ENCODE data around the gene LAS1L.
"Not testable (repeated sequence)": the region's sequence is repeated elsewhere in the genome, so short reads cannot be mapped to it uniquely, and the experiment has no call there.

The LAS1L gene

DNA sequence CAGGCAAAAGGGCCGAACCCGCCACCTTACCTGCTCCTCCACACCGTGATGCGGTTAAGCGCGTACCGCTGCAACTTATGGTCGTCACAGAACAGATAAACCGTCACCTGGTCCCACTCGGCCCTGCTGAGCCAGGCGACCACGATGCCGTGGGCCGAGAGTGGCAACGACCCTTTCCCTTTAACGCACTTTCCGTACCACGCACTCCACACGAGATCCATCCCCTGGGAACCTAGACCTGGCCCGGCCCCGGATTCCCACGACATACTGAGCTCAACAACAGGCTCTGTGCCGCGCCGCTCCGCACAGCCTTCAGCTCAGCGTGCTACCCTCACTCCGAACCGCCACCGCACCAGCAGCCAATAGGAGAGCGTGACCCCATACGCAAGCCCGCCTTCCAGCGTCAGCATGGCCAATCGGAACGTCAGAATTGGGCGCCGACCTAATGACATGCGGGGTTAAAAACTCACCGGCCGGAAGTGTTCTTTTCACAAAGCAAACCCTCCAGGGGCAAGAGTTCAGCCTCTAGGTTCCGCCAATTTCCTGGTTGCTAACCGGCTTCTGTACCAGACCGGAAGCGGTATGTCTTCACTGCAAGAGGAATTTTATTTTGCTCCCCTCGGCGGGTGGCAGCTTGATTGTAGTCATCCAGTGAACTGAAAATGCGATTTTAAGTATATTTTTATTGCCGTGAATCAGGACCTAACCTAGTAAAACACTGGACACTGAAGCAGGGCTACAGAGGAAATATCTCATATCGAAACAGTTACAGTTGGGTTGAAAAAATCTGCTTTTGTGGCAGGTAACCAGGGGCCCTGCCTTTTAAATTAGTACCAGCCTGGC is at the start of gene LAS1L:
TSS of gene LAS1L (minus strand) at position 338 of the 843 bp plus-strand sequence. CDS start at position 266, 72 bp downstream.
- DNase-seq = peak; percentile 87 to 92

DNA sequence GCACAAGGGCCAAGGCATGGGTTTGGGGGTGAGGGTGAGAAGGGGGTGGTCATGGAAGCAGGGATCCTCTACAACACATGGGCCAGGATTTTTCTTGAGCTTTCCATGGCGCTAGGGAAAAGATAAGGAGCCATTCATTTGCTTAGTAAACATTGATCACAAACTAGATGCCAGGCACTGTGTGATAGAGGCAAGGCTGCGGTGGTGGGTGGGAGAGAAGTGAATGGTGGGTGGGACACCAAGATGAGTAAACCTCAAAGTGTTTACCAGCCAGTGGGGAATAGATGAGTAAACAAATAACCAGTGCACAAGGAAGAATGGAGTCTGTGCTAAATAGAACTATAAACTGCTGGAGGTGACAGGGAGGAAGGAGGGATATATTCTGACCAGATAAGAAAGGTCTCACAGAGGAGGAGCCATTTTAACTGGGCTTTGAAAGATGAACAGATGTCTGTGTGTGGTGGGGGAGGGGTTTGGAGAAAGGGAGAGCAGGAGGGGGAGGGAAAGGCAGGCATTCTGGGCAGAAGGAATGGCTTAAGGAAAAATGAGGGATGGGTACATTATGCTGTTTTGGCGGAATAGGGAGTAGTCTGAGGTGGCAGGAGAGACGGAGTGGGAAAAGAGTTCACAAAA is 48.0 kb upstream of the LAS1L start:
- DNase-seq = no peak

DNA sequence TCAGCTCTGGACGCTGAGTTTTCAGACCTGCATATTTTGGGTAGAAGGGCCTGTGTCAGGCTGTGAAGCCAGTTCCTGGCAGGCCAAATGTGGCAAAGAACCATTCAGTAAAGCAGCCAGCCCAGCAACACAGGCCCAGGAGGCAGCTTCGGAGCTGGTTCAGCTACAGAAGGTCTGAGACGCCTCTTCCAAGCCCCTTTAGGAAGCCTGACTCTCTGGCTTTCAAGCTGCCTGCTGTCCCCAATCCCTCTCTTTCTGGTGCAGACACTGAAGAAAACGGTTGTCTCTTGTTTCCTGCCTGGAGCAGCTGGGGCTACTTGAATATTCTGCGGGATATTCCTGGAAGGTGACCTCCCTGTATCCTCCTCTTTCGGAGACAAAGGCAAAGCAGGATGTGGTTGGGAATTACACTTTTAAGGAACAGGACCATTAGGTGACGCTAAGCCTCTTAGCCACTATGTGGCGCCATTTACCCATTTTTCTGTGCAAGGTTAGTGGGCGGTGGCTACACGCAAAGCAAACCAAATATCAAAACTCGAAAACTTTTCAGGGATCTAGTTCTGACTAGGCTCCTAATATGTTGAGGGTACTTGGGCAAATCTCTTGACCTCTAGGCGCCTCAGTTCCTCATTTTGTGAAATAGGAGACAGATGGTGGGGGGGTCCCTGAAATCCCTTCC is 47.2 kb upstream of the LAS1L start:
- DNase-seq = peak; percentile 61

DNA sequence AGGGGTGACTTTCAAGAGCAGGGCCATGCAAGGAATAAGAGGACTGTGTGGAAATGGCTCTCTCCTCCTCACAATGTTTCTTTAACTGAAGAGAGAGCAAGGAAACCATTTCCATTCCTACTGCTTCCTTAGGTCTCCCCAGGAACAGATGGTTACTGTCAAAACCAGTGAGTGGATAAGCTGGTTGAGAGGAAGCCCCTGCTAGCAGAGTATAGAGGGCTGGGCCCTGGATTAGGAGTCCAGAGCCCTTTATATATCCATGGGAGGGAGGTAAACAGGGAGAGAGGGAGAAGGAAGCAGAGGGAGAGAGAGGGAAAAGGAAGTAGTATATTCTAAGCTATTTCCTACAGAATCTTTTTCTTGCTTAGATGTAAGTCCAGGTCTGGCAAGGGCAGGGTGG is 43.8 kb upstream of the LAS1L start:
- no peak for DNase-seq

DNA sequence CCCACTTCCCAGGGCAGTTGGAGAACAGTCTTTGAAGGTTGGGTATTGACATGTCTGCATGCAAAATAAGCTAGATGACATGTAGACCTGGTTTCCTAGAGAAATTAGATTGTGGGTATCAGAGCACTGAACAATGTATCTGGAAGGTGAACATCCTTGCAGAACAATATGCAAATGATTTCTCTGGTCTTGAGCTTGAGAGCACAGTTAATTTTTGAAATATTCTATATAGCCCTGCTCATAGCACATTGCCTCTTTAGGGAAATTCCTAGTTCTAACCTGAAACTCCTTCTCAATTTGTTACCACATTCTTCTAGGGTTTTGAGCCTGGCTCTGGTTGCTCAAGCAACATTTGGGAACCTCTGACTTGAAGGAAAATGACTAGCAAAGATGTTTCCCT is 41.6 kb upstream of the LAS1L start:
- no peak for DNase-seq

DNA sequence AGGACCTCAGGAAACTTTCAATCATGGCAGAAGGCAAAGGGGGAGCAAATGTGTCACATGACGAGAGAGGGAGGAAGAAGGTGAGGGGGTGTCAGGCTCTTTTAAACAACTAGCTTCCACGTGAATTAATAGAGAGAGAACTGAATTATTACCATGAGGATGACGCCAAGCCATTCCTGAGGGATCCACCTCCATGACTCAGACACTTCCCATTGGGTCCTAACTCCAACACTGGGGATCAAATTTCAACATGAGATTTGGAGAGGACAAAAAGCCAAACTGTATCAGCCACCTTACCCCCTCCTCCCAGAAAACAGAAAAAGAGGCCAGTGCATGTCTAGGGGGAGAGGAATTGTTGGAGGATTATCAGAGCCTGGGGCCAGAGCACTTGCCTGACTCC is 40.4 kb upstream of the LAS1L start:
- DNase-seq = no peak

DNA sequence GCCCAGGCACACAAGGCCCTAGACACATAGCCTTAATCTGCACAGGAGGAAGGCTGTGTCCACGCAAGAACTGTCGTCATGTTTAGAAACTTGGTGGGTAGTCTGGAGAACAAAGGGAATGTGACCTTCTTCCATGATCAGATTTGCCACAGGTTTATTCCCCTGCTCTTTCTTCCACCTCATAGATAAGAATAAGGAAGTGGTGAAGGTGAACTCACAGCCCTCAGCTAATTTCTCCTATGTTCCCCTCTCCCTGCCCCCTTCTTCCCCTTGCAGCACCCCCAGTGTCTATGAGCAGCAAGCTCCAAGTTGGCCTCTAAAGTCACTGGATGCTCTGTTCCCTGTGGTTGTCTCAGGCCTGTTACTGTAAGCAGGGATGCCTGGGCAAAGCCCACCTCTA is 39.8 kb upstream of the LAS1L start:
- DNase-seq = no peak

DNA sequence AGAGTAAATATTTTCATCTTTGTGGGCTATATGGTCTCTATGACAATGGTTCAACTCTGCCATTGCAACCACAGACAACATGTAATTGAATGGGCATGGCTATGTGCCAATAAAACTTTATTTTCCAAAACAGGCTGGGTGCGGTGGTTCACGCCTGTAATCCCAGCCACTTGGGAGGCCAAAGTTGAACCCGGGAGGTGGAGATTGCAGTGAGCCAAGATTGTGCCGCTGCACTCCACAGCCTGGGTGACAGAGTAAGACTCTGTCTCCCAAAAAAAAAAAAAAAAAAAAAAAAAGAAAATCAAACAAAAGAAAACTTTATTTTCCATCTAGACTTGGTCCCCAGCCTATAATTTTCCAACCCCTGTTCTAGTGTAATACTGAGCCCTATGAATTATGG is 38.4 kb upstream of the LAS1L start:
- no peak for DNase-seq

DNA sequence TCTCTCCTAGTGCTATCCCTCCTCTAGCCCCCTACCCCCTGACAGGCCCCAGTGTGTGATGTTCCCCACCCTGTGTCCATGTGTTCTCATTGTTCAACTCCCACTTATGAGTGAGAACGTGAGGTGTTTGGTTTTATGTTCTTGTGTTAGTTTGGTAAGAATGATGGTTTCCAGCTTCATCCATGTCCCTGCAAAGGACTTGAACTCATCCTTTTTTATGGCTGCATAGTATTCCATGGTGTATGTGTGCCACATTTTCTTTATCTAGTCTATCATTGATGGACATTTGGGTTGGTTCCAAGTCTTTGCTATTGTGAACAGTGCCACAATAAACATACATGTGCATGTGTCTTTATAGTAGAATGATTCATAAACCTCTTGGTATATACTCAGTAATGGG is 28.3 kb upstream of the LAS1L start:
- DNase-seq = not testable (repeated sequence)

DNA sequence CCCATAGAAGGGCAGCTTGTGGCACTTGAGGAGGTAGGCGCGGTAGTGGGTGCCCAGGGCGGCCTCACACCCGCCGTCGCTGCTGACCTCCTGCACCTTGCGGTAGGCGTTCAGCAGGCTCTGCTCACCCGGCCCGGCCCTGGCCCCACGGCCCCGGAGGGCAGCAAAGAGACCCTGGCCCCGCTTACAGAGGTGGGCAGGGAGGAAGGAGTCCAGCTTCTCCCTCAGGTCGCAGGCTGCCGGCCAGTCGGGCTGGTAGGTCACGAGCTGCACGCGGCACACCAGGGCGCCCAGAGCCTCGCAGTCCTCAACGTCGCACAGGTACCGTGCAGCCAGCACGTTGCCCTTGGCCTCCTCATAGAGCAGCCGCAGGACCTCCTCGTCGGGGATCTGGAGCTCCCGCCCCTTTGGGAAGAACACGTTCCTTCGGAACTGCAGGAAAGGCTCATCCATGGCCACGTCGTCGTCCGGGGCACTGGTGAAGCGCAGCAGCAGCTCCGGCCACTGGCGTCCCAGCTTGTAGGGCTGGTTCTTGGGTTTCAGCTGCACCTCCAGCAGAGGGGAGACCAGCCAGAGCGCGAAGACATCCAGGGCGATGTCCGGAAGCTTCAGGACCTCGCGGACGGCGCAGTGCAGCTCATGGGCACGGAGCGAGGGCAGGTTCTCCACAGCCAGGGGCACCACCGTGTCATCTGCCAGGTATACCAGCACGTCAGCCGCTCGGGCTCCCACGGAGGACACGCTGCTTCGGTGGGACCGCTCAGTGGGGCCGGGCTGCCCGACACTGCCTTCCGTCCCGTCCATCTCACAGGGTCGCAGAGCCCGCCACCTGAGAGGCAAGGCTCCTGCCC is 17.1 kb upstream of the LAS1L start:
- no peak for DNase-seq

DNA sequence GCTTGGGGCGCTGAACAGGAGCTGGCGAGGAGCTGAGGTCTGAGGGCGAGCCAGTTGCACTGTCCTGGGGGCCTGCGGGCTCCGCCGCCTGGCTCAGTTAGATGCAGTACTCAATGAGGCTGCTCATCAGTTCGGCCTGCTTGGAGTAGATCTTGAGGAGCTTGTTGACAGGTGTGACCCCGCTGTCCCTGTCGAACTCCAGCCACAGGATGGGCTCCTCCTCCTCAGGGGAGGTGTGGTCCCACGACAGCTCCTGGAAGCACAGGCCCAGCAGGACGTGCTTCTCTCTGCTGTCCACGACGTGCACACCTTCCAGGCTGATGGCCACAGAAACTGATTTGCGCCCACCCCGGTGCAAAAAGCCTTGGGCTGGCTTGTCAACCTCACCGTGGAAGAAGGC is 16.5 kb upstream of the LAS1L start:
- DNase-seq = no peak

DNA sequence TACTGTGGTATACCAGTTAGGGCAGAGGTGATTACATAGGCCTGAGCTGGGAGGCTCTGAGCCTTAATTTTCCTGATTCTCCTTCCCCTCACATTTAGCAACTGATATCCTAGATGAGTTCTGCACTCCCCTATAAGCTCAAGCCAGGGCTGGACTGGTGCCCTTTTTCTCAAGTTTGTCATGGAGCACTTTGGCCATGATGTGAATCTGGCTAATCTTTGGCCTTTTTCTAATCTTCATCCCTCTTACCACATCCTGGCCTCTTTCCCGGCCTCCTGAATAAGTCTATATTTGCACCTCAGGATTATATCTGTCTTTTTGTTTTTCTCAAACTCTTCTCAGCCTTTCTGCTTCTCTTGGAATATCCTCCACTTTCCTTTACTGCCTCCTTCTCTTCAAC is 10.9 kb upstream of the LAS1L start:
- no peak for DNase-seq

DNA sequence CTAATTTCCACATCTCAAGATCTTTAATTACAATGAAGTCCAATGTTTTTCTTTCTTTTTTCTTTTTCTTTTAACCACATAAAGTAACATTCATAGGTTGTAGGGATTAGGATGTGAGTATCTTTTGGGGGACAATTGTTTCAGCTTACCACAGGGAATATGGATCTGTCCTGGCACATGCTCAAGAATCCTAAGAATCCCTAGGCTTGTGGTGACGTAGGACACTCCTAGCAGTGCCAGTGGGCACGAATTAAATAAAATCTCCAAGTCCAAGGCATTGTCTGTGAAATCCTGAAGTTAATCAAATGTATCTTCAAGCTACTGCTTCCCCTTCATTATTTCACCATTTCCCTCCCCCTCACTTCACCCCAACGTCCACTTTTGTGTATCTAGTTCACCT is 2.6 kb upstream of the LAS1L start:
- DNase-seq = no peak

DNA sequence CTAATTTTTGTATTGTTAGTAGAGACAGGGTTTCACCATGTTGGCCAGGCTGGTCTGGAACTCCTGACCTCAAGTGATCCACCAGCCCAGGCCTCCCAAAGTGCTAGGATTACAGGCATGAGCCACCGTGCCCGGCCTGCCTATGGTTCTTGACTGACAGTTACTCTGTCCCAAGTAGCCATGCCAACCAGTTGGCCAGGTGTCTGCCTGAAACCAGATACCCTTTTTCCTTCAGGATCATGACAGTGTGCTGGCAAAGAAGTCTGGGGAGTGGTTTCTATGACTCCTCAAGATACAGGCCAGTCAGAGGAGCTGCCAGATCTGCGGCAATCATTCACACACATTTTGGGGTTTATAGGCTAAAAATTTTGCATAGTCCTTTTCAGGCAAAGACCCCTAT is 1.7 kb upstream of the LAS1L start:
- DNase-seq = no peak

DNA sequence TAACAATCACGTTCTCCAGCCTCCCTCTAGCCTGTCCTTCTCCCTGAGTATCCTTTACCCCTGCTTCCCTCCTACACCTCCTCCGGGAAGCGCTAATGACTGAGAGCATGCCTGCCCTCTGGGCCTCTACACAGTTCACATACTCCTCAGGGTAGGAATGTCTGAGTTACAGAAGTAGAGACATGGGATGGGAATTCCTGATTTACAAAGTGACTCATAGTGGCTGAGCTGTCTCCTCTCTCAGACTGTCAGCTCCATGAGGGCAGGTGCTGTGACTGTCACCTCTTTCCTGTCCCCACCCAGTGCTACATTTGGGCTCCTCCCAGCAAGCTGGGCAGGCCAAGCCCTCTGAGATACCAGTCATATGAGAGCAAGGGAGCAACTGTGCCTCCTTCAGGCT is 2.6 kb downstream of the LAS1L start:
- no peak for DNase-seq

DNA sequence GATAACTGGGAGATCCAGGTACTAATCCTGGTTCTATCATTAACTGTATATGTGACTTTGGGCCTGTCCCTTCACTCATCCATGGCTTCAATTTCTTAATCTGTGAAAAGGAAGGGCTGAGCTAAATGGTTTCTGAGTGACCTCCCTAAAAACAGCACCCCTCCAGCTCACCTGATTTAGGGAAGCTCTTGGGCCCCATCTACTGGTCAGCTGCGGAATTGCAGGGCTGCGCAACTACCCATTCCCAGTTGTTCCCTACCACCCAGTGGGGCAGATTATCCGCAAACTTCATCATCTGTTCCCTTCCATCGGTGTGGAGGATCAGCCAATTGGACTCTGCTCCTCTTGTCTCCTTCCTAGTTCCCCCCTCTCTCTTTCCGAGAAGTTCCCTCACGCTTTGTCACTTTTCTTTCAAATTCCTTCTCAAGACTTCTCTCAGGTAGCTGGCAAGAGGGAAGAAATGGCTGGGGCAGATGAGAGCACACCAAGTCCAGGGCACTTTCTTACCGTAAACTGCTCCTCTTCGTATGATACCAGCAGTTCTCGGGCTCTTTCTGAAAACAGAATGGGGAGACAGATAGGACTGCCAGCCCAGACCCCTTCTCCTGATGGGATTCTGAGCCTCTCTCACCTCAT is 5.8 kb downstream of the LAS1L start:
- peak; percentile 30 to 37 for DNase-seq

DNA sequence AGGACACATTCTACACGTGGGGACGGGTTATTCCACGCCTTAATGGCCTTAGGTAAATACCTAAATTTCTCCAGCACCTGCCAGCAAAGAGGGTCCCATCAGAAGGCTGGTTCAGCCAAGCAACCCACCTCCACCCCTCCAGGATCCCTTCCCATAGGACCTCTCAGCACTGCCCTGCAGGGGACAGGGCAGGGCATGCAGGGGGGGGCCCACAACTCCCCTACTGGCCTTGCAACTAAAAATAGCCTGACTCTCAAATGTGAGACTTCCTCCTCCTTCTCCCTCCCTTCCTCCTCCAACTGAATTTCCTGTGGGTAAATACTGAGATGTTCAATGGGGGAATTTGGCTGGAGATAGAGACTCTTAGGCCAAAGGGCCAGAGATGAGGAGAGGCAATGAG is 6.3 kb downstream of the LAS1L start:
- DNase-seq = peak; percentile 30 to 37

DNA sequence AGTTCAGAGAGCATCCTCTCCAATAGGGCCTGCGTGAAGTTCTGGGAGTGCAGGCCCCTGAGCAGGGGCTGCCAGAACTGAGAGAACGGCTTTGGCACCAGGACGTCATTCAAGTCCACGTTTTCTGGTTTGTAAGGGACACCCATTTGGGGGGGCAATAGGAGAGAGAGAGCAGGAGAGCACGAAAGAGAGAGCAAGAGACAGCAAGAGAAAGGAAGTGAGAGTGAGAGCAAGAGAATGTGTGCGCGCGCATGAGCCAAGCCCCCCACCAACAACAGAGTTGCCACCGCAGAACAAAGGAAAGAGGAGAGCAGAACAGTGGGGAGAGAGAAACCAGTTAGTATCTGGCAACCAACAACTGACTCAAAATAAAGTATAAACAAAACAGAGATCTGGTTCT is 10.4 kb downstream of the LAS1L start:
- DNase-seq = no peak

DNA sequence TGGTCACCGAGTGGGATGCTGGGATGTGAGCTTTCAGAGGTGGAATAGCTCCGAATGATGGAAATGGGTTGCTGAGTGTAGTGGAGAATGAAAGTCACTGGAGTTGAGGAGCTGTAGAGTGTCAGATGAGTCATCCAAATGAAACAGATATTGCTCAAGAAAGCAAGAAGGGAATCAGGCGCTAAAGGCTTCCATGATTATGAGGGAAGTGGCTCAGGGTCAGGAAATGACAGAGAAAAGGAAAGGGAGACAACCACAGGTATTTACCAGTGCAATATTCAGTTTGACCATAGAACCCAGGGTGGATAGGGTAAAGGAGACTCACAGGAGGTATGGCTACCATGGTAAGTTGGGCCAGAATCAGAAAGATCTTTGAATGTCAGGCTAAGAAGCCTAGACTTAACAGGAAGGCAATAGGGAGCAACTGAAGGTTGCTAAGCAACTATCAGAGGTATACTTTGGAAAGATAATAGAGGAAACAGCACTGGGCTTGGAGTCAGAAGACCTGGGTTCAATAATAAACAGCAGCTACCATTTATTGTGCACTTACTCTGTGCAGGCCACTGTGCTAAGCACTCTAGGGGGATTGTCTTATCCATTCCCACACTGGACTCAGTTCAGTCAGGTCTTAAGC is 11.7 kb downstream of the LAS1L start:
- DNase-seq = peak; percentile 41 to 48

DNA sequence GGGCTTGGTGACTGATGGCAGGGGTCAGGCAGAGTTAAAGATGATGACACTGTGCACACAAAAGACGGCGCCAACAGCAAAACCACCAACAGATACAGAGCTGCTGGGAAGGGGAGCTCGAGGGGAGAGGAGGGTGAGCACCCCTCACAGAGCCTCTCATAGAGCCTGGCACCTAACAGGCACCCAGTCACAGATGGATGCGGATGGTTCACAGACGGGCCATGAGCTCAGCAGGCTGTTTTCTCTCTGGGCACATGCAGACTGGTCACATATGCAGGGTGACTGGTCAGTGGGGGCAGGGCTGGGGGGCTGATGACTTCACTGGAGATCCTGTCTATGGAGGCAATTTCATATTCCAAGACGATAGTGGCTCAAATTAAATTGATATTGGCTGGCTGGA is 15.1 kb downstream of the LAS1L start:
- not testable (repeated sequence) for DNase-seq

DNA sequence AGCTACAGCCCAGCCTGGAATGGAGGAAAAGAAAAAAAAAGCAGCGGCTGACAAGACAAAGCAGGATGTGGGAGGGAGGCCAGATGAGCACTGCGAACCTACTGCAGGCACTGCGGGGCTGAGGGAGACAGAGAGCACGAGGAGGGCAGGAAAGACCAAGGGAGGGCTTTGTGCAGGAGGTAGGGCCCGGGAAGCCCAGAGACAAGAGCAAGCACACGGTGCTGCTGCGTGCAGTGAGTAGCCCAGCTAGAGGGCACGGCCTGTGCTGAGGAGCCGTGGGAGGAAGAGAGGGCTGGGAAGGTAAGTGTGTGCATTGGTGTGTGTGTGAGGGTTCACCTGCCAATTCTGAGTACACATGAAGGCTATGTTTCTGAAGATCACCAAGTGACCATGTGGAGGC is 15.6 kb downstream of the LAS1L start:
- not testable (repeated sequence) for DNase-seq

DNA sequence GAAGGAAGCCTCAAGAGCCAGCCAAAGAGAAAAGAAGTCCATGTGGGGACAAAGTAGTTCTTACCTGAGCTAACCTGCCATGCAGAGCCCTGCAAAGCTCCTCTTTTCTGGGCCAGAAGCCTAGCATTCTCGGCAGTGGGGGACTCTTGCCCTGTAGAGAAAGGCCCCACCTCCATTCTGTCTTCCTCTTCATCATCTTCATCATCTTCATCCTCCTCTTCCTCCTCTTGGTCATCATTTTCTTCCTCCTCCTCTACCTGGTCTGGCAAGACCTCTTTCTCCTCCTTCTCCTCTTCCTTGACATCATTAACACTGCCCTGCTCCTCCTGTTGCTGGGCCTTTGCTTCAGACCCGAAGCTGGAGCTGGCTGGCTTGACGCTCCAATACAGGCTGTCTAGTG is 16.7 kb downstream of the LAS1L start:
- no peak for DNase-seq
